HL-60/S4 treated with retinoic acid at 250 ng/mL for 4 days and 3 days (cell line): ENCODE data around the gene TWIST2.

Experiments used
- in situ Hi-C: fragments of 300-500 bp; cut with MboI; formaldehyde crosslinking; loops from 2 replicates; pipeline ENCODE4 v1.7.0; 2022; ENCODE audit warnings: low sequenced_read_pairs

TWIST2 gene

DNA sequence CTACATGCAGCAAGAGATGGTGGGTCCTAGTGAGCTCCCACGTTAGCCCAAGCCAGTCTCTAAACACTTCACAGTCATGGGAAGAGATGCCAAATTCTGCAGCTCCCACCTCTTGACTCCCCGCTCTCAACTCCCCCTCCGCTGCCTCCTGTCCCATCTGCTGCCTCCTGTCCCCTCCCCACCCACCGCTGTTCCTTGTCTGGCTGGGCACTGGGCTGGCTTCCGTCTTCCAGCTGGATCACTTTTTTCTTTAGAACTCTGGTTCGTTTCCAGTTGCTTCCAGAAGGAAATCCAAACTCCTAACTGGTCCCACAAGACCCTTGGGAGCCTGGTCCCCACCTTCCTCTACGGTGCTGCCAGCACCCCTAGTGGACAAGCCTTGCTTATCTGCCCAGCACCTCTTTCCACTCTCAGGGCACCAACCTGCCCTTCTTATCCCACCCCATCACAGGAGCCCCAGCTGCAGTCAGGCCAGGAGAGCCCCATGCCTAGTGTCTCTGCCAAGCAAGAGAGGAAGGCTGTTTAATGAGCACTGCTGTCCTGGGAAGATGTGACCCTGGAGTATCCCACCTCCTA, 12.1 kb upstream of the TWIST2 start:
- in situ Hi-C loops: no loop called here

GRCh38 chr2:238838786-238839327, 9.0 kb upstream of the TWIST2 start:
- in situ Hi-C loops: no loop called here

- in situ Hi-C loops: no loop called here
These were observed 8.5 kb upstream of the TWIST2 start for GRCh38 chr2:238839428-238839827.

DNA sequence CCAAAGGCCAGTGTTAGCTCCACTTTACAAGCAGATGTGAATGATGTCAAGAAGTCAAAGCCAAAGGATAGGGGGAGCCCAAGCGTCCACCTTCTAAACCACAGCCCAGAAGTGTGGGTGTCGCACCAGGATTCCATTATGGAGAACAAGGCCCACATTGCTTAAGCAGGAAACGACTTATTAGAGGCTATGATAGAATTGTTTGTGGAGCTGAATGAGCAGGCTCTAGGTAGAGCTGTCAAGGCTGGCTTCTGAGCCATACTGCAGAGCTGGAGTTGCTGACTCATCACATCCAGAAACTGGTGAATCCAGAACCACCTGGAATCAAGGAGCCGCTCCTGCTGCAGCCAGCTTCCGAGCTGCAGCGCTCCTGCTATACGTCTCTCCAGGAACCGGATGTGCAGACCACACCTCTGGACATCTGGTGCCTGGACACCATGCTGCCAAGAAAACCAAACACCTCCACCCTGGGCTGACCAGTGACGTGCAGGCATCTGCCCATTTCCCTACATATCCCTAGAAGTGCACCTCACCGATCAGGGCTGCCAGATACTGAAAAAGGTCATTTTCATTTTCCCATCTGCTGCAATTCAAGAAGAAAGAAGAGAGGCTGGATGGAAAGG, 6.2 kb upstream of the TWIST2 start:
- in situ Hi-C loops: no loop called here

DNA sequence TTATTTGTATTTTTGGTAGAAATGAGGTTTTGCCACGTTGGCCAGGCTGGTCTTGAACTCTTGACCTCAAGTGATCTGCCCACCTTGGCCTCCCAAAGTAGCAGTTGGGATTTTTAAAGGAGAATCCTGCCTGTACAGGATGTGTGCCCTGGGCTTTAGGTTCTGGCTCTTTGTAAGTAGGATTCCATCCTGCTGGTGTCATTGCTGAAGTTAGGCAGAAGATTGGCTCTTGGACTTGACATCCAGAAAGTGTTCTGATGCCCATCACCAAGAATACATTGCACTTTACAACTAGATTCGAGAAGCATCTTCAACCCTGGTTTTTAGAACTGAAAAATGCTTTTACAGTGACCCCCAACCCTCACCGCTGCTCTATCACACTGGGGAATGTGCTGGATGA, 4.4 kb upstream of the TWIST2 start:
- in situ Hi-C loops: no loop called here

DNA sequence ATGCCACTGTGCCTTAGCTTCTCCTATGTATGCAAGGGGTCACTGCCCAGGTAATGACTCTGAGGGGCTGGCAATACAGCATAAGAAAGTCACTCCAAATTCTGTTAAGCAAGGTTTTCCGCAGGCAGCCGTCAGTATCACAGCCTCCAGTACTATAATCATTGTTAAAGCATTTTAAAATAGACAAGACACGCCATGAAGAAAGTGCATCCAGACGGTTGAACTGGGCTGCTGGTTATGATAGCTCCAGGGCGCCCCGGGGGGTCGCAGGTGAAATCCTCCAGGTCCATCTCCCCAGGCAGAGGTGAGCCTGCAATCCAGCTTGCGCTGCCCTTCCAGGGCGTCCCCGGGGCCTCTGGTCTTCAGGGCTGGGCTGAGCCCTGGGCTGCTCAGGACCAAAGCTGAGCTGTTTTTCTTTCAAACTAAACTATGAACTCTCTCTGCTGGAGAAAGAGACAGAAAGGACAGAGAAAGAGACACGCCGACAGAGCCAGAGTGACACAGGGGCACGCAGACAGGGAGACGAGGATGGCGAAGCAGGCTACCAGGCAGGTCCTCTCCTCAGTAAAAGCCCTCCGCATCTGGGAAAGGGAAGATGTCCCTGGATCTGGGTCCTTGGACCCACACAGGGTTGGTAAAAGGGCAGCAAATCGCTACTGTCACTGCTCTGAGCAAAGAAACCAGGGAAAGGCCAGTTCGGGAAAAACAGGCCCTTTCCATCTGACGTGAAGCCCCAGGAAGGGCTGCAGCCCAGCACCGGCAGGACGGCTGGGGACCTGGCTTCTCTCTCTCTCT, 2.1 kb upstream of the TWIST2 start:
- in situ Hi-C loops: no loop called here

- in situ Hi-C loops: no loop called here
These were observed 1.6 kb upstream of the TWIST2 start for GRCh38 chr2:238846378-238846627.

DNA sequence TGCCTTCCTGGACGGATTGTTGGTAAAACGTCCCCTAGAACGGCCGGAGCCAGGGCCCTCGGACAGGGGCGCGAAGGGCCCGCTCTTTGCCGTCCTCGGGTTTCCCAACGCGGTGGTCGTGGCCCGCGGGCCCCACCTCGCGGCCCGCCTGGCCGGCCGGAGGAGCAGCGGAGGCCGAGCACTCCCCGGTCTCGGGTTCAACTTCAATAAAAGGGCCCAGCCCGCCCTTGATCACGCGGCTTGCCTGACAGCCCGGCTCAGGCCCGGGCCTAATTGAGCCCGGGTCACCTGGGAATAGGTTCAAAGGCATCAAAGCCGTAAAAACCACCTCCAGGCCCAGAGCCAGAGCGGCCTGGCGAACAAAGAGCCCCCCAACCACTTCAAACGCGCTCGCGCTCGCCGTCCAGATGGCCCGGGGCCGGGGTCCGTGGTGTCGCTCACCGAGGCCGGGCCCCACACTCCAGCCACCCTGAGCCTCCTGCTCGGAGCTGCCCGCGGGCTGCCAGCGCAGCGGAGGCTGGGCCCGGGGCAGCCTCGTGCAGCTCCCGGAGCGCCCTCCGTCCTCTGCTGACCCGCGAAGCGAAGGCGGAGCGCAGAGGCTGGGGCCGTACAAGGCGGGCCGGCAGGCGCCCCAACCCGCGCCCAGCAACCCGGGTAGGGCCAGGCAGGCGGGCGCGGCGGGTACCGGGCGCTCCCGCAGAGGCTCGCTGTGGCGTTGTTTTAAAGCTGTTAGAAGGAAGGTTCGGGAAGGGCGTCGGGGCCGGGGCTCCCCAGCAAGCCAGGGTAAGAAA, 1.1 kb upstream of the TWIST2 start:
- in situ Hi-C loops: no loop called here

DNA sequence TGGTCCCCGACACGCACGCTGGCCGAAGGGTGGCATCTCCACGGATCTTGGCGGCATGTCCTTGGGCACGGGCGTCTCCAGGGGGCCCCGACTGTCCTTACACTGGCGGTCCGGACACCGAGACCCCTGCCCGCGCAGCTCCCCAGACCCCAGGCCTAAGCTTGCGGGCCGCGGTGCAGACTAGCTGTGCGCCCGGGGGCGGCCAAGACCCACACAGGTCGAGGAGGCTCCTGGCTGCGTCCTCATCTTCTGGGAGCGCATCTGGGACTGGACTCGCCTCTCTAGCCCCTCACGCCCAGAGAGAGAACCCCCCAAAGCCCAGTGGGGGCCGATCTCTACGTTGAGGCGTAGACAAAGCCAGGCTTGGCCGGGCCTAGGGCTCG, 475 bp upstream of the TWIST2 start:
- in situ Hi-C loops: no loop called here

DNA sequence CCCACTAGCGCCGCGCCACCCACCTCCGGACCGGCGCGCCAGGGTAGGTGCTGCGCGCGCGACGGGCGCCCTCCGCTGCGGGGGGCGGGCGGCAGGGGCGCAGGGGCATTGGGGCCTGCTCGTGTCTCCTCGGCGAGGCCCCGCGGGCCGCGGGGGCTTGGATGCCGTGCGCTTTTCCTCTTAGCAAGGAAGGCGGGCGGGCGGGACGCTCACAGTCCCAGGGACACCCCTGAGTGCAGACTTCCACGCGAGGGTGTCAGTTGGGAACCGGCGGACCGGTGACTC, 748 bp downstream of the TWIST2 start:
- in situ Hi-C loops: no loop called here

- in situ Hi-C loops: no loop called here
These were observed 1.3 kb downstream of the TWIST2 start for GRCh38 chr2:238848976-238849853.

DNA sequence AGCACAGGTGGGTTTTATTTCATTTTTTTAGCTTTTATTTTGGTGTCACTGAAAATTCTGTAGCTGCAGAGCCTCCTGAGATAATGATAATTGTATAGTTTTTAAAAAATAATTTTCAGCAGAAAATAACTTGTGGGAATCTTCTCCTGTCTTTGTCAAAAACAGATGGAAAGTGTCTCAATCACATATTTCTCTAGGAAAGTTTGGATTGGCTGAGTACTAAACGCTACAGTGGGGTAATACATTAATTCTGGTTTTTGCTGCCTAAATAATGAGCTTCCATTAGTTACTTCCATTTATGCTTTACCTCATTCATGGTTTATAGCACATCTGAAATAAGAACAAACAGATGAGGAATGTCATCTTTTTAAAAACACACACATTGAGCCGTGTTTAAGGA, 2.2 kb downstream of the TWIST2 start:
- in situ Hi-C loops: no loop called here

DNA sequence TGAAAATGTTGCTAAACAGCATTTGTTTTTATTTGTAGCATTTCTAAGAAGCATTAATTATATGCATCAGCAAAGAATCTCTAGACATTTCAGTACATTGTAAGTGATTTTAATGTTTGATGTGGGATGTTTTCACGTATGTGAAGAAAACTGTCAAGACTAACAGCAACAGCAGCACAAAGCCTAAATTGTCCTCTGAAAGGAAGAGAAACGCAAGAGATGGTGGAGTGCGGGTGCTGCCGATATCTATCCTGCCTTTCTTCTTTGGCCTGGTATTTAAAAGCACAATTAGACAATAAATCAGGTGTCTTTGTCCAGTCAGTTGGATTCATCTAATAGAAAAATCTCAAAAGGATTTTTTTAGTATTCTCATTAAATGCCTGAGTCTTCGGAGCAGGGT, 3.1 kb downstream of the TWIST2 start:
- in situ Hi-C loops: no loop called here

GRCh38 chr2:238851761-238852160, 3.9 kb downstream of the TWIST2 start:
- in situ Hi-C loops: no loop called here

GRCh38 chr2:238852206-238852869, 4.5 kb downstream of the TWIST2 start:
- in situ Hi-C loops: no loop called here

GRCh38 chr2:238853218-238853617, 5.3 kb downstream of the TWIST2 start:
- in situ Hi-C loops: no loop called here

DNA sequence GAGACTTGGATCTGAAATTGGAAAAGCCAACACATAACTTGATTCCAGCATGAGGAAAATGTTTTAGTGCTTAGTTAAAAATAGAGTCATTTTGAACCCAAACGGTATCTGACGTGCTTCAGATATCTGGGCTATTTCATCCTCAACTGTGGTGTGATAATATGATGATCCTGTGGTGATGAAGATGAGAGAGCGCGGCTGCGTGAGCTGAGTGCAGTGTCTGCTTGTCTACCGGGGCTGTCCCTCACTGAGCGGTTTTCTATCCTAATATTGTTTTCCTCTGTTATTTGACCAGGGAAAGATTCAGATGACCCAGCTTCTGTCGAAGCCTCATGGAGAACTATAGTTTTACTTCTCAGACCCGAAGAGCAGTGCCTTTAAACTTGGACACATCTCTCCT, 5.8 kb downstream of the TWIST2 start:
- in situ Hi-C loops: no loop called here

DNA sequence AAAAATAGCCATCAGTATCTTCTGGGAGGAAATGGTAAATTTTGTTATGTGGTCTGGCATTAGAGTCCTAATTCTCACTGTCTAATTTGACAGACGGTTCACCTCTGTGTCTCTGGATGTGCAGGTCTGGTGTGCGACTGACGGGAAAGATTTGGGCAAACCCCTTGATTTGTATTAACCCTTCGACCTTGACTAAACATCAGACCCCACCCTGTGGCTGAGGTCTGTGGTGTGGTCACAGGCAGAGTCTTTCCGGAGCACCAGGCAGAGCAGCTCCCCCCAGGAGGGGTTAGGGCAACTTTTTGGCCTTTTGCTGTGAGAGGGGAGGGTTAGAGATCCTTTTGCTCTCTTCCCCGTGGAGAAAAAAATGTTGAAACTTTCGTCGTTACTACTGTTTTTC, 6.4 kb downstream of the TWIST2 start:
- in situ Hi-C loops: no loop called here

GRCh38 chr2:238854699-238855229, 6.9 kb downstream of the TWIST2 start:
- in situ Hi-C loops: no loop called here

- in situ Hi-C loops: no loop called here
These were observed 7.4 kb downstream of the TWIST2 start for GRCh38 chr2:238855299-238855698.
